Calu3 (cell line): ENCODE data around the gene CAPN2. TPM values are rescaled to one million over a fixed set of nuclear protein-coding genes. Genes with fewer than 3 reads are reported as not detected.
"Not testable (repeated sequence)": the region's sequence is repeated elsewhere in the genome, so short reads cannot be mapped to it uniquely, and the experiment has no call there.

Experiments
- BruUV-seq: library from RNA; stranded (reverse); fragments of 400-500 nt; replicated peaks from 2 replicates; lab custom pipeline; 2021; lab: Mats Ljungman, UMichigan
- CTCF ChIA-PET: fragments of 300-600 bp; sonication (Branson Sonifier 250); formaldehyde crosslinking; loops from one replicate; lab custom pipeline; 2022; ENCODE audit warnings: antibody characterized with exemption; lab: Charles Lee
- DNase-seq: peaks from one replicate; pipeline ENCODE4 v3.0.0; 2022
- H3K27ac Mint-ChIP-seq: one replicate; pipeline ENCODE4 v1.8.0; 2022; ENCODE audit warnings: mixed read lengths; ENCODE audit not compliant: unreplicated experiment
- H3K27me3 Mint-ChIP-seq: one replicate; pipeline ENCODE4 v1.8.0; 2022; ENCODE audit warnings: mixed read lengths; ENCODE audit not compliant: unreplicated experiment
- H3K36me3 Mint-ChIP-seq: one replicate; pipeline ENCODE4 v1.8.0; 2022; ENCODE audit warnings: mild to moderate bottlenecking, moderate library complexity, mixed read lengths; ENCODE audit not compliant: insufficient read depth, unreplicated experiment
- H3K4me1 Mint-ChIP-seq: one replicate; pipeline ENCODE4 v1.8.0; 2022; ENCODE audit warnings: mild to moderate bottlenecking, low read depth, mixed read lengths; ENCODE audit not compliant: unreplicated experiment
- H3K4me3 Mint-ChIP-seq: one replicate; pipeline ENCODE4 v1.8.0; 2022; ENCODE audit warnings: mild to moderate bottlenecking, low read depth, moderate library complexity, mixed read lengths; ENCODE audit not compliant: unreplicated experiment
- H3K9me3 Mint-ChIP-seq: one replicate; pipeline ENCODE4 v1.8.0; 2022; ENCODE audit warnings: low read depth, mixed read lengths; ENCODE audit not compliant: unreplicated experiment
- intact Hi-C: fragments of 100-400 bp; cut with micrococcal nuclease; formaldehyde crosslinking; loops from one replicate; pipeline ENCODE4 v1.10.0; 2022; ENCODE audit not compliant: unreplicated experiment
- total RNA-seq: library from RNA; stranded (reverse); gene quantifications from 2 replicates; pipeline ENCODE4 v1.2.3, GENCODE V29; 2022
- TF ChIP-seq, protein P1 (sequence below): fragments of 200-600 bp; IDR thresholded peaks from one replicate; pipeline ENCODE4 v1.8.0; 2022; ENCODE audit warnings: antibody characterized with exemption; ENCODE audit not compliant: unreplicated experiment

Gene CAPN2
- total RNA-seq, 1 experiment from 2014 or later = 266 TPM

DNA sequence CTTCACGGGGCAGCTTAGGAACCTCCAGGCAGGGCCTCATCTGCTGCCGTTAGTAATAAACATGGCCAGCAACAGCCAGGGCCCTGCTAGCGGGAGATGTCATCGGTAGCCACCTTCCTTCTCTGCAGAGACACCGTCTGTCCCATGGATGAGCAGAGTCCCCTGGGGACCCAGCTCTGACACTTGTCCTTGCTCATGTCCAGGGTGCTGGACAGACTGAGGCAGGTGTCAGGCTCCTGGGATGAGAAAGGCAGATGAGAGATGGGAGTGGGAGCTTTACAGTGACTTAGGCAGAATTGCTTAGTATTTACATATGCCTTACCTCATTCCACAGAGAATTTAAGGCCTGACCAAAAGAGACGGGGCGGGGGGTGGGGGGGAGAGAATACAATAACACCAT, 25.0 kb downstream of the CAPN2 start:
- CTCF ChIA-PET = interaction anchor here (0.6 to 2.9 kb wide), 3 partner anchors 9 to 116 kb away, joined by 3 to 9 read pairs (median 4); no protein-coding TSS in a partner anchor
- Mint-ChIP-seq H3K9me3 (no peaks in the 10 kb centered on the region), H3K36me3 (peaks cover 65% of the 10 kb centered on the region), H3K27ac (no peak overlapping the region), H3K4me3 (no peak overlapping the region), H3K4me1 (peaks cover 77% of the 10 kb centered on the region), H3K27me3 (no peaks in the 10 kb centered on the region)
- TF ChIP-seq, protein P1, sequence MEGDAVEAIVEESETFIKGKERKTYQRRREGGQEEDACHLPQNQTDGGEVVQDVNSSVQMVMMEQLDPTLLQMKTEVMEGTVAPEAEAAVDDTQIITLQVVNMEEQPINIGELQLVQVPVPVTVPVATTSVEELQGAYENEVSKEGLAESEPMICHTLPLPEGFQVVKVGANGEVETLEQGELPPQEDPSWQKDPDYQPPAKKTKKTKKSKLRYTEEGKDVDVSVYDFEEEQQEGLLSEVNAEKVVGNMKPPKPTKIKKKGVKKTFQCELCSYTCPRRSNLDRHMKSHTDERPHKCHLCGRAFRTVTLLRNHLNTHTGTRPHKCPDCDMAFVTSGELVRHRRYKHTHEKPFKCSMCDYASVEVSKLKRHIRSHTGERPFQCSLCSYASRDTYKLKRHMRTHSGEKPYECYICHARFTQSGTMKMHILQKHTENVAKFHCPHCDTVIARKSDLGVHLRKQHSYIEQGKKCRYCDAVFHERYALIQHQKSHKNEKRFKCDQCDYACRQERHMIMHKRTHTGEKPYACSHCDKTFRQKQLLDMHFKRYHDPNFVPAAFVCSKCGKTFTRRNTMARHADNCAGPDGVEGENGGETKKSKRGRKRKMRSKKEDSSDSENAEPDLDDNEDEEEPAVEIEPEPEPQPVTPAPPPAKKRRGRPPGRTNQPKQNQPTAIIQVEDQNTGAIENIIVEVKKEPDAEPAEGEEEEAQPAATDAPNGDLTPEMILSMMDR = no peak
- no TSS peak for BruUV-seq
- intact Hi-C loops = no loop called here
- DNase-seq = no peak

GRCh38 chr1:223738465-223739365, 26.4 kb downstream of the CAPN2 start:
- peaks cover 68% of the 10 kb centered on the region for H3K4me1 Mint-ChIP-seq
- H3K9me3 Mint-ChIP-seq = no peaks in the 10 kb centered on the region
- DNase-seq = peak; percentile 77
- BruUV-seq = no TSS peak
- CTCF ChIA-PET = interaction anchor here (0.6 to 2.9 kb wide), 9 partner anchors 10 to 406 kb away, joined by 3 to 9 read pairs (median 4); no protein-coding TSS in a partner anchor
- peak overlapping the region; percentile 95 for H3K27ac Mint-ChIP-seq
- peak overlapping the region; percentile 62 for H3K4me3 Mint-ChIP-seq
- TF ChIP-seq, protein P1 = no peak
- H3K27me3 Mint-ChIP-seq = no peaks in the 10 kb centered on the region
- intact Hi-C loops = loop anchor here (1.0 kb wide), 1 partner anchor 8 kb away; no protein-coding TSS in a partner anchor
- H3K36me3 Mint-ChIP-seq = peaks cover 65% of the 10 kb centered on the region

DNA sequence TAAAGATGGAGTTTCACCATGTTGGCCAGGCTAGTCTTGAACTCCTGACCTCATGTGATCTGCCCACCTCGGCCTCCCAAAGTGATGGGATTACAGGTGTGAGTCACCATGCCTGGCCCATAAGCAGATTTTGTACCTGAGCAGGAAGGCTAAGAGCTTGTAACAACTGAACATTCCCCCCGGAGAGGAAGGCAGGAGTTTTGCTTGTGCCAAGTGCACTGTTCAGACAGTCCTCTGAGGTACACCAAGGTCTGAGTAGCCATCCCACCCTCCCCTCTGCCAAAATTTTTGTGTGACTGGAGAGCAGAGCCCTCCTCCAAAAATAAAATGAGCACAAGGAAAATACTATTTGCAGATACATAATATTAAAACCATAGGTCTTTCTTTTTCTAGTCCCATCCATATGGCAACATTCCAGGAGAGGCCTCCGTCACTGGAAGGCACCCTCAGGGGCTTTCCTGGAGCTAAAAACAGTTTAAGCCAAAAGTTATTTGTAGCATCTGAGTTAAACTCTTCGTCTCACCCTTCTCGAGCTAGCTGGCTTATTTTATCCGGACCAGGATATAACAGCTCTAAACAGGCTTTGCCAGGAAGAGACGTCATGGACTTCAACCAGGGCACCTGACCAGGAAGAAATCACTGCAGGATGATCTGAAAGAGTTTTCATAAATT, 27.2 kb downstream of the CAPN2 start:
- peaks cover 65% of the 10 kb centered on the region for H3K36me3 Mint-ChIP-seq
- TF ChIP-seq, protein P1 = no peak
- H3K4me1 Mint-ChIP-seq = peaks cover 69% of the 10 kb centered on the region
- peak overlapping the region; percentile 62 for H3K4me3 Mint-ChIP-seq
- CTCF ChIA-PET = interaction anchor here (0.6 to 2.9 kb wide), 4 partner anchors 13 to 101 kb away, joined by 3 to 9 read pairs (median 4); no protein-coding TSS in a partner anchor
- BruUV-seq = no TSS peak
- no peaks in the 10 kb centered on the region for H3K27me3 Mint-ChIP-seq
- H3K27ac Mint-ChIP-seq = peak overlapping the region; percentile 95
- H3K9me3 Mint-ChIP-seq = no peaks in the 10 kb centered on the region
- intact Hi-C loops = loop anchor here (1.0 to 2.0 kb wide), 2 partner anchors 9 to 25 kb away; no protein-coding TSS in a partner anchor
- peak; percentile 44 for DNase-seq

GRCh38 chr1:223740038-223740736, 27.8 kb downstream of the CAPN2 start:
- DNase-seq = peak; percentile 49
- intact Hi-C loops = loop anchor here (2.0 kb wide), 1 partner anchor 25 kb away; no protein-coding TSS in a partner anchor
- CTCF ChIA-PET = interaction anchor here (1.0 to 2.9 kb wide), 5 partner anchors 13 to 32 kb away, joined by 3 to 10 read pairs (median 5); no protein-coding TSS in a partner anchor
- TSS peak; percentile 97 for BruUV-seq
- peaks cover 65% of the 10 kb centered on the region for H3K36me3 Mint-ChIP-seq
- peak overlapping the region; percentile 62 for H3K4me3 Mint-ChIP-seq
- H3K4me1 Mint-ChIP-seq = peaks cover 69% of the 10 kb centered on the region
- not testable (repeated sequence) for H3K9me3 Mint-ChIP-seq, H3K27me3 Mint-ChIP-seq
- H3K27ac Mint-ChIP-seq = peak overlapping the region; percentile 95
